GM18870 (cell line): ENCODE data around the gene CEP250.
A peak's percentile ranks its signal among the peaks of the same experiment; 100 is the strongest.

Source experiments
- ATAC-seq: cut with Tn5 transposase; IDR thresholded peaks from one replicate; pipeline ENCODE4 v1.9.1; 2021; ENCODE audit warnings: moderate library complexity; ENCODE audit not compliant: unreplicated experiment

CEP250 gene, protein sequence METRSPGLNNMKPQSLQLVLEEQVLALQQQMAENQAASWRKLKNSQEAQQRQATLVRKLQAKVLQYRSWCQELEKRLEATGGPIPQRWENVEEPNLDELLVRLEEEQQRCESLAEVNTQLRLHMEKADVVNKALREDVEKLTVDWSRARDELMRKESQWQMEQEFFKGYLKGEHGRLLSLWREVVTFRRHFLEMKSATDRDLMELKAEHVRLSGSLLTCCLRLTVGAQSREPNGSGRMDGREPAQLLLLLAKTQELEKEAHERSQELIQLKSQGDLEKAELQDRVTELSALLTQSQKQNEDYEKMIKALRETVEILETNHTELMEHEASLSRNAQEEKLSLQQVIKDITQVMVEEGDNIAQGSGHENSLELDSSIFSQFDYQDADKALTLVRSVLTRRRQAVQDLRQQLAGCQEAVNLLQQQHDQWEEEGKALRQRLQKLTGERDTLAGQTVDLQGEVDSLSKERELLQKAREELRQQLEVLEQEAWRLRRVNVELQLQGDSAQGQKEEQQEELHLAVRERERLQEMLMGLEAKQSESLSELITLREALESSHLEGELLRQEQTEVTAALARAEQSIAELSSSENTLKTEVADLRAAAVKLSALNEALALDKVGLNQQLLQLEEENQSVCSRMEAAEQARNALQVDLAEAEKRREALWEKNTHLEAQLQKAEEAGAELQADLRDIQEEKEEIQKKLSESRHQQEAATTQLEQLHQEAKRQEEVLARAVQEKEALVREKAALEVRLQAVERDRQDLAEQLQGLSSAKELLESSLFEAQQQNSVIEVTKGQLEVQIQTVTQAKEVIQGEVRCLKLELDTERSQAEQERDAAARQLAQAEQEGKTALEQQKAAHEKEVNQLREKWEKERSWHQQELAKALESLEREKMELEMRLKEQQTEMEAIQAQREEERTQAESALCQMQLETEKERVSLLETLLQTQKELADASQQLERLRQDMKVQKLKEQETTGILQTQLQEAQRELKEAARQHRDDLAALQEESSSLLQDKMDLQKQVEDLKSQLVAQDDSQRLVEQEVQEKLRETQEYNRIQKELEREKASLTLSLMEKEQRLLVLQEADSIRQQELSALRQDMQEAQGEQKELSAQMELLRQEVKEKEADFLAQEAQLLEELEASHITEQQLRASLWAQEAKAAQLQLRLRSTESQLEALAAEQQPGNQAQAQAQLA (N-terminal part only)

DNA sequence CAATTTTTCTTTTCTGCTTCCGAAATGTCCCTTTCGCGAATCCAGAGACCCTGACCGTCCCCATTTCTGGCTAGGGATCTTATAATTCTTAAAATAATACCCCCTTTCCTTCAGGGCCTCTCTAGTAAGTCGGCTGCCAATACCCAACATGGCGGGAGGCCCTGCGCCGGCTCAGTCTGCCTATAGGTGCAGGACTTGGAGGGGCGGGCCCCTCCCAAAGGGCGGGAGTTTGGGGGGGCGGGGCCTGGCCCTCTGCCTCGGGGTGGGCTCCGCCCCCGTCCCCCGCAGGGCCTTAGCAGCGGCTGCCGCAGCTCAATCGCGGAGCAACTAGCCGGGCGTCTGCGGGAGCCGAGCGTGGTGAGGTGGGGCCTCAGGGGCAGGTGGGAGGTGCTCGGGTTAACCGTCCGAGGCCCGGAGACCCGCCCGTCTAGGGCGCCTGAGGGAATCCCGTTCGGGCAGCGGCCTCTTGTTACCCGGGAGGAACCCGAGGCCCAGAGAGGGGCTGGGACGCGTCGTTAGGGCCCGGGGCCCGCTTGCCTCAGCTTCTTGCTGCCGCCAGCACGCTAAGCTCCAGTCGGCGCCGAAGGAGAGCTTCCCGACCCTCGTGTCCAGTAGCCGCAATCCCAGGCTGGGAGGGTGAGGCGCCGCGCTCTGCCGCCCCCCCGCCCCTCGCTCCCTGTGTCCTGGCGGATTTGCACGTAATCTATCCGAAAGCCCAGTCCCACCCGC, at the start of gene CEP250:
Gene CEP250 (plus strand): TSS at position 718 of the 729 bp plus-strand sequence. CDS start 6,770 bp downstream, outside the sequence.
- peak; percentile 76 for ATAC-seq

DNA sequence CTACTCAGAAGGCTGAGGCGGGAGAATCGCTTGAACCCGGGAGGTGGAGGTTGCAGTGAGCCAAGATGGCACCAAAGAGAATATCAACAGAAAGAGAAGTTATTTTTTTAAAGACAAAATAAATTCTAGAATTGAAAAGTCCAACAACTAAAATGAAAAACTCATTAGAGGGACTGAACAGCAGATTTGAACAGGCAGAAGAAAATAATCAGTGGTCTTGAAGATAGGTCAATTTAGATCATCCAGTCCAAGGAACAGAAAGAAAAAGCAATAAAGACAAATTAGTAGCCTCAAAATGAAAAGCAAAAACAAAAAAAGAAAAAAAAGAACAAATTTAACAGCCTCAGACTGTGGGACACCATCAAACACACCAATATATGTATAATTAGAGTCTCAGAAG, 49.6 kb upstream of the CEP250 start:
- no peak for ATAC-seq

DNA sequence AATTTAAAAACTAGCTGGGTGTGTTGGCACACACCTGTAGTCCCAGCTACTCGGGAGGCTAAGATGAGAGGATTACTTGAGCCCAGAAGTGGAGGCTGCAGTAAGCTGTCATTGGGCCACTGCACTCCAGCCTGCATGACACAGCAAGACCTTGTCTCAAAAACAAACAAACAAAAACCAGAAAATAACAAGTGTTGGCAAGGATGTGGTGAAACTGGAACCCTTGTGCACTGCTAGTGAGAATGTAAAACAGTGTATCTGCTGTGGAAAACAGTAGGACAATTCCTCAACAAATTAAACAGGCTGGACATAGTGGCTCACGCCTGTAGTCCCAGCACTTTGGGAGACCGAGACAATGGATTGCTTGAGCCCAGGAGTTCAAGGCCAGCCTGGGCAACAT, 47.1 kb upstream of the CEP250 start:
- no peak for ATAC-seq

DNA sequence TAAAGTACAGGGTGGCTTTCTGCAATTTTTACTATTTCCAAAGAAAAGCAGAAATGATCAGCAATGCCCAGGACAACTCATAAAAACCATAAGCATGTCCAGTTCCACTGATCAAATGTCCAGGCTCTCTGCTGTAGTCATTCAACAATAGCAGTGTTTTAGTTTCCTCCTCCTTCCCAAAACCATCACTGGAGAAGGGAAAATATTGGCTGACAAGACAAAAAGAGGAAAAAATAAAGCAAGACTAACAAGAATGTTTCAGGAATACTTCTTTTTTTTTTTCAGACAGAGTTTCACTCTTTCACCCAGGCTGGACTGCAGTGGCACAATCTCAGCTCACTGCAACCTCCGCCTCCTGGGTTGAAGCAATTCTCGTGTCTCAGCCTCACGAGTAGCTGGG, 45.9 kb upstream of the CEP250 start:
- no peak for ATAC-seq

DNA sequence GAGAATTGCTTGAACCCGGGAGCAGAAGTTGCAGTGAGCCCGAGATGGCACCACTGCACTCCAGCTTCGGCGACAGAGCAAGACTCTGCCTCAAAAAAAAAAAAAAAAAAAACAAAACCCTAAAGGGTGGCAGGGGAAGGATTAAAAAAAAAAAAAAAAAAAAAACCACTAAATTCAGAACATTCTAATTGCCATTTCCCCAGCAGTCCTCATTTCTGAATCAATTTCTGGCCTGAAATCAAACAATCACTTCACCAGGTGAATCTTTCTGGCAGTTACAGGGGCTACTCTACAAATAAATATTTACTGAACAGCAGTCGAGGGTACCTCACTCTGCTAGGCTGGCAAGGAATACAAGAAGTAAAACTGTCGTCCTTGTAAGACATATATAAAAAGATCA, 44.8 kb upstream of the CEP250 start:
- no peak for ATAC-seq

DNA sequence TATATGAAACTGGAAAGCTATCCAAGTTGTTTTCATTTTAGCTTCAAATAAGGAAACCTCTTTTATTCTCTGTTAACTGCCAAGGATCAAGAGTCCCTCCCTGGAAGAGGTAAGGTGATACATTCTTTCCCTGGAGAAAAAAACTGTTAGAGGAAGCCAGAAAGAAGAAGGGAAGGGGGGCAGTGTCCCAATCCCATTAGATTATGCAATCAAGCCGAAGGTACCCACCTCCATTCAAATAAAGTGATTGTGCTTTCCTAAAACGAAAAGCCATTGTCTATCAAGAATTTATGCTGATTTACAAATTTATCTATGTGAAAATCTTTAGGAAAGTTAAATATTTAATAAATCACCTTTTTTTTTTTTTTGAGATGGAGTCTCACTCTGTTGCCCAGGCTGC, 34.1 kb upstream of the CEP250 start:
- no peak for ATAC-seq

DNA sequence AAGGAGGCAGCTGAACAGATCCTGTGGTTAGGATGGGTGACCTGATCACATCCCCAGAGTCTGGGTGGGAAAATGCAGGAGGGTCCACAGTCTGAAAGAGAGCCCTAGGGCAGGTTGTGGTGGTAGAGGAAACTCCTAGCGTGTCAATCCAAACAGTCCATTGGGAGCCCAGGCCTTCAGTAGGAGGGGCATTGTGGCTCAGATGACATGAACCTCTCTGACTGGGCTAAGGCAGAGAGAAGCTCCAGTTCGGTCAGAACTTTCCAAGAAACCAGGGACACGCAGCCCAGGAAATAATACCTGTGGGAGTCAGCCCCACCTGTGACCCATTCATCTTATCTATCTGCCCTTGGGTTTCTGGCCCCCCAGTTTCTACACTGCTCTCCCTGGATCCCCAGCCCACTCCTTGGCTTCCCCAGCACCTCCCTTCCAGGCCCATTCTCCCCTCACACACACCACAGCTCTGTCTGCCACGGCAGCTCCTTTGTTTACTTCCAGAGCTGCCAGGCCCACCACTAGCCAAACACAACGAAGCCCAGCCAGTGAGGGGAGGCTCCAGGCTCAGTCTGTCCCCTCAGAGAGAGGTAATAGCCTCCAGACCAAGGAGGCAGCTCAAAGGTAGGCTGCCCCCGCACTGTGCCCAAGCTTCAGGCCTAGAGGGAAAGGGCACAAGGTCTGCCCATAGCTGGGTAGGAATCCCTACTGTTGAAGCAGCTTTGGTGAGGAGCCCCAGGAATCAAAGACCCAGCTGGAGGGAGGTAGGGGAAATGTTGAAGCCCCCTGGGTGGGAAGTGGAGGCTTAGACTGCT, 23.6 kb upstream of the CEP250 start:
- ATAC-seq: no peak

DNA sequence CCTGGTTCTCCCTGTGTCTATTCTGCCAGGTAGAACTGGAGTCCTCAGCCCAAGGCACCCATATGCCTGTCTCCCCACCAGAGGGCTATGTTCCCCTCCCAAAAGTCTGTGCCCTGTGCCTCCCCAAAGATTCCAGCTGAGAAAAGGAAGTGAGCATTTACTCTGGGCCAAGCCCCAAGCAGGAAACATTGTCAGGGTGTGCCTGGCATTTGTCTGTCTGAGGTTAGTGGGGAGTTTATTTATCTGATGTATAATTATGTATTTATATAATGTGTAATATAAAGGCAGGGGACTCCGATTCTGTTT, 23.0 kb upstream of the CEP250 start:
- no peak for ATAC-seq

DNA sequence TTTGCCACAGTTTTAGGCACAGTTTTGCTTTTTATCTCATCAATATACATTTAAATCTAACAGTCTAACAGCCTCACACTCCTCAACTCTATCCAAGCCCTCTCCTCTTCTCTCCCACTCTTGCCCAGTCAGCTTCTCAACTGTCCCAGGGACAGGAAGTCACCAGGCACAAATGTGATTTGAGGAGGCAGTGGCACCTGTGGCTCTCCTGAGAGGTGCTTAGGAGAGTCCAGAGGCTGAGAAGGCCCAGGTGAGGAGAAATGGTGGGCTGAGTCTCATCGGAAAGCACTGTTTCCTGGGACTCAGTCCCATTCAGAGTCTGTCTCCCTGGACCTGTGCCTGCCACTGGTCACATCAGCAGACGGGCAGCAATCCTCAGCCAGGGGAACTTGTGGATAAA, 22.1 kb upstream of the CEP250 start:
- no peak for ATAC-seq

DNA sequence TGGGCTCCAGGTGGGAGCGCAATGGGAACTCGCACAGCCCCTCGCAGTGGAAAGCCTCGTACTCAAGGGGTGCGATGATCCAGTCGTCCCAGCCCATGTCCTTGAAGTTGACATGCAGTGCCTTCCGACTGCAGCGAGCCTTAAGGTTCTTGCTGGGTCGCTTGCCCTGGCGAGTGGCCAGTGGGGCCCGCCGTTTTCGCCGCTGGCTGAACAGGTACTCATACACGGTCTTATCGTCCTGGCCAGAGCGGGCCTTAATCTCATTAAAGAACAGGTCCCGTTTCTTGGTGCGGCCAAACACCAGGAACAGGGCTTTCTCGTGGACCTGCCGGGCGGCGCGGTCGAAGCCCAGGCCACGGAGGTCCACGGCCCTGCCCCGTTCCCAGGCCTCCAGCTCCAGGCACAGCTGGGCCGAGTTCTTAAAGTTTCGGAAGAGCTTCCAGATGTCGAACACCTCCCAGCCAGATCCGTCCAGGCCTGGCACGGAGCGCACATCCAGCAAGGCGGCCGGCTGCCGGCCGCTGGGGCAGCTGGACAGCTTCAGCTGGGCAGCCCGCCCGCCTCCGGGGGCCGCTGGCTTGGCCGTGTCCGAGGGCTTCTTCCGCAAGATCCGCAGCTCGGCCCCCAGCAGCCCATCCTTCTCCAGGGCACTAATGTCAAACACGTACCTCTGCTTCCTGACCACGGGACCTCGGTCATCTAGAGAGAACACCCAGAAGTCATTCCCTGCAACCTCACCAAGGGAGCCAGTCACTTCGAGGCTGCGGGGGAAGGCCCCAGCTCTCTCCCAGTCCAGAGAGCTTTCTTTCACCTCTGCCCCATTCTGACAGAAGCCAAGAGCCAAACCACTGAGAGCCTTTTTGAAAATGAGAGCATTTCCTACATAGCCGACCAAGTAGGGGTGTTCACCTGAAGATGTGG, 21.1 kb upstream of the CEP250 start:
- no peak for ATAC-seq

DNA sequence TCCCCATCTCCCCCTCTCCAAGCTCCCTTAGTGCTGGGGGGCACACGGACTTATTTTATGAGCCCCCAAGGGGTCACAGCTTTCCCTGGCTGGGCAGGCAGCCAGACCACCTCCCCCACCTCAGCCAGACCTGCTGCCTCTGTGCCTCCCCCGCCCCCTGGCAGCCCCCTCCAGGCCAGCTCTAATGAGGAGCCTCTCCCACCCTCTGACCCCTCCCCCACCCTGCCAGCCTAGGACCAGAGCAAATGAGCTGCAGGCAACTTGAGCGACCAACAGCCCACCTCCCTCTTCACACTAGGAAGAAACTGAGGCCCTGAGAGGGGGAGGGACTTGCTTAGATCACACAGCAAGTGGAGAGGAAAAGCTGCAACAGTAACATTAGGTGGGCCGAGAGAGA, 19.2 kb upstream of the CEP250 start:
- no peak for ATAC-seq

DNA sequence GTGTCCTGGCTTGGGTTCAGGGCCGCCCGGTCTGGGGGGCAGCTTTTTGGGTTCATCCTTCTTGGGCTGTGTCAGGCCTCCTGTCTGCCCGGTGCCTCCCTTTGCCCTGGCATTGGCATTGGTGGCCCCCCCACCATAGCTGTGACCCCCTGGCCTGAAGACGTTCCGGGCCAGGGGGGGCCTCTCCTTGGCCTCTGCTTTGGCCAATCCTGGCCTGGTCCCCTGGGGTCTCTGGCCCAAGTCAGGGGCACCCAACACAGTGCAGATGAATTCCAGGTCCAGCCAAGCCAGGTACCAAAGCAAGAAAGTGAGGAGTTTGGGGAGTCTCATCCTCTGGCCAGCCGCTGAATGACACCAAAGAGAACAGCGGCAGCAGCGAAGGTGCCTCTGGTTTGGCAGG, 17.8 kb upstream of the CEP250 start:
- no peak for ATAC-seq

DNA sequence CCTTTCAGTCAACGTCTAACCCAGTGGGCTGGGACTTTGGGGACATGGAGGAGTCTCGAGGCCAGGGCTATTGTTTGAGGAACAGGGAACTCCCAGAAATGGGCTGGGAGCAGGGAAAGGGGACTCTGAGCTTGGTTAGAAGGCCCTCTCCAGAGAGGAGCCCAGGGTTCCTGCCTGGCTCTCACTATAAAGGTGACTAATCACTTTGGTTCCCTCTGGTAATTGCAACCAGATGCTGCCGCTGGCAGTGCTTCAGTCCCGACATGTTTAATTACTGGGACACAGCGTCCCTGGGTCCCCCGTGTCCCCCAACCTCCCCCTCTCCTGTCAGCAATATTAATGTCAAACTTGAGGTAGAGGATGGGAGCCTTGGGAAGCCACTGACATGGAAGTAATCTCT, 12.4 kb upstream of the CEP250 start:
- no peak for ATAC-seq

DNA sequence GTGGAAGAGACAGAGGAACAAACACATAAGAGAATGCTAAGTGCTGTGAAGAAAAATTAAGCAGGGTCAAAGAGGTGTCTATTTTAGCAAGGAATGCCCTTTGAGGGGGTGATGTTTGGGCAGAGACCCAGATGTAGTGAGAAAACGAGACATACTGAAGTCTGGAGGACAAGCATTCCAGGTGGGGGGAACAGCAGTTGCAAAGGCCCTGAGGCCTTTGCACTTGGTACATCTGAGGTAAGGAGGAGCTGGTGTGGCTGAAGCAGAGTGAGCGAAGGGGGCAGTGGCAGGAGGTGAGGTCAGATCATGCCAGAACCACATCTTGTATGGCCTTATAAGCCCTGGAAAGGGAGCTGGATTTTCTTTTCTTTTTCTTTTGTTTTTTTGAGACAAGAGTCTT, 11.2 kb upstream of the CEP250 start:
- ATAC-seq: no peak

DNA sequence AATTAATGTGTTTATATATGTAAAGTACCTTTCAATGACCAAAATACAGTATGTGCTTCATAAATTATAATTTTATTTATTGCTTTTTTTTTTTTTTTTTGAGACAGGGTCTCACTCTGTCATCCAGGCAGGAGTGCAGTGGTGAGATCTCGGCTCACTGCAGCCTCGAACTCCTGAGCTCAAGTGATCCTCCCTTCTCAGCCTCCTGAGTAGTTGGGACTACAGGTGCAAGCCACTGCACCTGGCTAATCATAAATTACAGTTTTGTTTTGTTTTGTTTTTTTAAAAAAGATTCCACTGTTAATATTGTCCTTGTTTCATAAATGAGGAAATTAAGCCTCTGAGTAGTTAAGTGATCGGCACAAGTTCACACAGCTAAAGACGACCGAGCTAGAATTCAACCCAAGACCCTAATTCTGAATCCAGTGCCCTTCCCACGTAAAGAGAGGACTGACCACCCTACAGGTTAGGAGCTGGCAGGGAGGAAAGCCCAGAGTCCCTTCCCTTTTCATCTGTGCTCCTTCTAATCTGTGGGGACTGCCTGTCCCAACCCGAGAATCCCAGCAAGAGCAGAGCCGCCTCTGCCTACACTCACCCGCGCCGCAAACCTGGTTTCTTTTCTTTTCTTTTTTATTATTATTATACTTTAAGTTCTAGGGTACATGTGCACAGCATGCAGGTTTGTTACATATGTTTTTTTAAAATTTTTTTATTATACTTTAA, 8.9 kb upstream of the CEP250 start:
- ATAC-seq: no peak

DNA sequence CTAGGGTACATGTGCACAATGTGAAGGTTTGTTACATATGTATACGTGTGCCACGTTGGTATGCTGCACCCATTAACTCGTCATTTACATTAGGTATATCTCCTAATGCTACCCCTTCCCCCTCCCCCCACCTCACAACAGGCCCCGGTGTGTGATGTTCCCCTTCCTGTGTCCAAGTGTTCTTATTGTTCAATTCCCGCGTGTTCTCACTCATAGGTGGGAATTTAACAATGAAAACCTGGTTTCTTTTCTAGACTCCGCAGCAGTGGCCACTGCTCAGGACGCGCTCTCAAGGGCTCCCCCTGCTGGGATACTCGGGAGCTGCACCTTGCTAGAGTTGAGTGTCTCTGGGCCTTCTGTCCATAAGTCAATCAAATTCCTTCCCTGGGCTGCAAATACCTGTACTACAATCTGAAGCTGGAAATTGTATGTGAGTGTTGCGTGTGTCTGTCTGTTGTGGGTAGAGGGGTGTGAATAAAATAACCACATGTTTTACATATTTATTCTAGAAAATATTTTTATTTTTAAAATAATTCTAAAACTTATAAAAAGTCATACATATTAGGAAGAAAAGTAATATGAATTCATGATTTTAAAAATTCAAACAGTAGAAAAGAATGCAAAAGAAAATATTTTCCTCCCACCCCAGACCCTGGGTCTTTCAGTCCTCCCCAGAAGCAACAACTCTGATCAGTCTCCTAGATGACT, 8.2 kb upstream of the CEP250 start:
- no peak for ATAC-seq

DNA sequence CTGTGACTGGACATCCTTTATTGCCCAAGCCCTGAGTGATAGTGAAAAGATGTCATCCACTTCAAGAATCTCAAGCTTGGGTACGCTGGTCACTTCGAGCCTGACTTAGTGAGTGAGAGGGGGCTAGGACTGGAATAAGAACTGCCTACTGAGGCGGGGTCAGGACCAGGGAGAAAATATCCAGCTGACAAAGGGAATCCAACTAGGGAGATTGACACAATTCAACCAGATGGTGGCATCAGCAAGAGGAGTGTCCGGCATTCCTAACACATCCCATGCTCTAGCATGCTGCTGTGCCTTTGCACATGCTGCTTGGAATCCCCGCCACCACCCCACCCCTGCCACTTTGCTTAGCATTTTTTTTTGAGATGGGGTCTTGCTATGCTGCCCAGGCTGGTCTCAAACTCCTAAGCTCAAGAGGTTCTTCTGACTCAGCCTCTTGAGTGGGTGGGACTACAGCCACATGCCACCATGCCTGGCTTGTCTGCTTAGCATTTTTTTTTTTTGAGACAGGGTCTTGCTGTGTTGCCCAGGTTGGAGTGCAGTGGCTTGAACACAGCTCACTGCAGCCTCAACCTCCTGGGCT, 6.5 kb upstream of the CEP250 start:
- no peak for ATAC-seq
